ENCODE data around the gene METTL9.

- TF ChIP-seq, protein P1, sequence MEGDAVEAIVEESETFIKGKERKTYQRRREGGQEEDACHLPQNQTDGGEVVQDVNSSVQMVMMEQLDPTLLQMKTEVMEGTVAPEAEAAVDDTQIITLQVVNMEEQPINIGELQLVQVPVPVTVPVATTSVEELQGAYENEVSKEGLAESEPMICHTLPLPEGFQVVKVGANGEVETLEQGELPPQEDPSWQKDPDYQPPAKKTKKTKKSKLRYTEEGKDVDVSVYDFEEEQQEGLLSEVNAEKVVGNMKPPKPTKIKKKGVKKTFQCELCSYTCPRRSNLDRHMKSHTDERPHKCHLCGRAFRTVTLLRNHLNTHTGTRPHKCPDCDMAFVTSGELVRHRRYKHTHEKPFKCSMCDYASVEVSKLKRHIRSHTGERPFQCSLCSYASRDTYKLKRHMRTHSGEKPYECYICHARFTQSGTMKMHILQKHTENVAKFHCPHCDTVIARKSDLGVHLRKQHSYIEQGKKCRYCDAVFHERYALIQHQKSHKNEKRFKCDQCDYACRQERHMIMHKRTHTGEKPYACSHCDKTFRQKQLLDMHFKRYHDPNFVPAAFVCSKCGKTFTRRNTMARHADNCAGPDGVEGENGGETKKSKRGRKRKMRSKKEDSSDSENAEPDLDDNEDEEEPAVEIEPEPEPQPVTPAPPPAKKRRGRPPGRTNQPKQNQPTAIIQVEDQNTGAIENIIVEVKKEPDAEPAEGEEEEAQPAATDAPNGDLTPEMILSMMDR (conservative IDR thresholded peaks at IDR 0.05): no peak
- TF ChIP-seq ZFX (IDR thresholded peaks at IDR 0.05): no peak
These were observed 42.5 kb downstream of the METTL9 start for GRCh38 chr16:21641916-21642315.
